ENCODE measurements around the gene ARHGEF40. TPM values are rescaled to one million over a fixed set of nuclear protein-coding genes. Genes with fewer than 3 reads are reported as not detected.

The ARHGEF40 gene
- total RNA-seq, 1 donor from 2014 or later, result 1.4 TPM

- H3K4me3 Mint-ChIP-seq, result no peak overlapping the region
- H3K27me3 Mint-ChIP-seq, result peaks cover 2% of the 10 kb centered on the region
- H3K4me1 Mint-ChIP-seq, result no peaks in the 10 kb centered on the region
- intact Hi-C loops (cut with micrococcal nuclease), result loop anchor here (10.0 kb wide), 1 partner anchor 444 kb away; no protein-coding TSS in a partner anchor
- POLR2A ChIA-PET, result no interaction called here
- ATAC-seq (ENCODE audit: low read depth), result no peak
- no peaks in the 10 kb centered on the region for H3K36me3 Mint-ChIP-seq (ENCODE audit: low read depth)
- H3K9me3 Mint-ChIP-seq, result no peaks in the 10 kb centered on the region
- no peak overlapping the region for H3K27ac Mint-ChIP-seq
- DNase-seq, result no peak
- CTCF ChIA-PET, result interaction anchor here (1.4 kb wide), 1 partner anchor 10 kb away, joined by 3 read pairs; no protein-coding TSS in a partner anchor
- TF ChIP-seq CTCF (IDR thresholded peaks at IDR 0.05), result no peak
These were observed 8.6 kb downstream of the ARHGEF40 start for GRCh38 chr14:21078726-21079125.

DNA sequence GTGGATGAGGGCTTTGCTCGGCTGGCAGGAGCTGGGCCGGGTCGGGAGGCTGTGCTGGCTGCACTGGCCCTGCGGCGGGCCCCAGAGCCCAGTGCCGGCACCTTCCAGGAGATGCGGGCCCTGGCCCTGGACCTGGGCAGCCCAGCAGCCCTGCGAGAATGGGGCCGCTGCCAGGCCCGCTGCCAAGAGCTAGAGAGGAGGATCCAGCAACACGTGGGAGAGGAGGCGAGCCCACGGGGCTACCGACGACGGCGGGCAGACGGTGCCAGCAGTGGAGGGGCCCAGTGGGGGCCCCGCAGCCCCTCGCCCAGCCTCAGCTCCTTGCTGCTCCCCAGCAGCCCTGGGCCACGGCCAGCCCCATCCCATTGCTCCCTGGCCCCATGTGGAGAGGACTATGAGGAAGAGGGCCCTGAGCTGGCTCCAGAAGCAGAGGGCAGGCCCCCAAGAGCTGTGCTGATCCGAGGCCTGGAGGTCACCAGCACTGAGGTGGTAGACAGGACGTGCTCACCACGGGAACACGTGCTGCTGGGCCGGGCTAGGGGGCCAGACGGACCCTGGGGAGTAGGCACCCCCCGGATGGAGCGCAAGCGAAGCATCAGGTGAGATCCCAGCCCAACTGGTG lies 11.5 kb downstream of the ARHGEF40 start:
- H3K4me3 Mint-ChIP-seq, result no peak overlapping the region
- intact Hi-C loops (cut with micrococcal nuclease), result no loop called here
- H3K36me3 Mint-ChIP-seq (ENCODE audit: low read depth), result no peaks in the 10 kb centered on the region
- TF ChIP-seq CTCF (IDR thresholded peaks at IDR 0.05), result no peak
- ChIA-PET POLR2A (no interaction called here), CTCF (interaction anchor here (0.9 kb wide), 1 partner anchor 14 kb away, joined by 3 read pairs; no protein-coding TSS in a partner anchor)
- H3K27me3 Mint-ChIP-seq, result peaks cover 2% of the 10 kb centered on the region
- DNase-seq (no peak), ATAC-seq (ENCODE audit: low read depth) (no peak)
- peaks cover 2% of the 10 kb centered on the region for H3K4me1 Mint-ChIP-seq
- H3K9me3 Mint-ChIP-seq, result no peaks in the 10 kb centered on the region
- H3K27ac Mint-ChIP-seq, result no peak overlapping the region

DNA sequence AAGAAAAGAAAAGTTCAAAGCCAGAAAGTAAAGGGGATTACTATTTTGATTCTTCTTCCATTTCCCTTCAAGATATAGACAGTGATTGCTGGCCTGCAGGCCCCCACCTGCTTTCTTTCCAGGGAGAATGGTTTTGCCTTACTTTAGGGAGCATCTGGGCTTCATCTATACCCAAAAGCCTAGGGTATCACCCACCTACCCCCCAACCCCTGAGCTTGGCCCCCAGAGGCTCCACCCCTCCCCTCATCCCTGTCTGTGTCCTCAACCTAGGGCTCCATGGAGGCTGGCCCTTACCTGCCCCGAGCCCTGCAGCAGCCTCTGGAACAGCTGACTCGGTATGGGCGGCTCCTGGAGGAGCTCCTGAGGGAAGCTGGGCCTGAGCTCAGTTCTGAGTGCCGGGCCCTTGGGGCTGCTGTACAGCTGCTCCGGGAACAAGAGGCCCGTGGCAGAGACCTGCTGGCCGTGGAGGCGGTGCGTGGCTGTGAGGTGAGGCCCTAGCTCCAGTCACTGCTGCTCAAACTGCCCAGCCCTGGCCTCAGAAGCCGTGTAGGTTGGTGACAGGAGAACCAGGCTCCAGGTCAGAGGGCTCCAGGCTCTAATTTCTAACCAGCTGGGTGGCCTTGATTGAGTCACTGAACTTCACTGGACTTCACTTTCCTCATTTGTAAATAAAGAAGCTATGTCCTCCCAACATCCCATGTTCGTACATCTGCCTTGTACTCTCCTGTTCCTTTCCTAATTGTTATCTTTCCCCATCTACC lies 13.6 kb downstream of the ARHGEF40 start:
- H3K4me1 Mint-ChIP-seq, result peaks cover 15% of the 10 kb centered on the region
- CTCF ChIA-PET, result interaction anchor here (1.4 to 1.8 kb wide), 2 partner anchors 9 to 15 kb away, joined by 4 to 7 read pairs; no protein-coding TSS in a partner anchor
- H3K4me3 Mint-ChIP-seq, result no peak overlapping the region
- H3K27ac Mint-ChIP-seq, result no peak overlapping the region
- H3K9me3 Mint-ChIP-seq, result no peaks in the 10 kb centered on the region
- POLR2A ChIA-PET, result interaction anchor here (0.5 kb wide), 1 partner anchor 1799 kb away, joined by 6 read pairs; no protein-coding TSS in a partner anchor
- TF ChIP-seq CTCF (IDR thresholded peaks at IDR 0.05), result no peak
- H3K36me3 Mint-ChIP-seq (ENCODE audit: low read depth), result no peaks in the 10 kb centered on the region
- peaks cover 2% of the 10 kb centered on the region for H3K27me3 Mint-ChIP-seq
- intact Hi-C loops (cut with micrococcal nuclease), result no loop called here
- no peak for DNase-seq
- no peak for ATAC-seq (ENCODE audit: low read depth)

GRCh38 chr14:21084396-21084795 lies 14.3 kb downstream of the ARHGEF40 start:
- intact Hi-C loops (cut with micrococcal nuclease), result no loop called here
- ATAC-seq (ENCODE audit: low read depth), result no peak
- no peak overlapping the region for H3K4me3 Mint-ChIP-seq

More at GRCh38 chr14:21084396-21084795, 14.3 kb downstream of the ARHGEF40 start:
- no peaks in the 10 kb centered on the region for H3K36me3 Mint-ChIP-seq (ENCODE audit: low read depth)
- no peak for DNase-seq
- CTCF ChIA-PET, result interaction anchor here (1.8 kb wide), 1 partner anchor 8 kb away, joined by 7 read pairs; no protein-coding TSS in a partner anchor
- POLR2A ChIA-PET, result interaction anchor here (0.5 kb wide), 1 partner anchor 1798 kb away, joined by 6 read pairs; no protein-coding TSS in a partner anchor
- H3K4me1 Mint-ChIP-seq, result peaks cover 17% of the 10 kb centered on the region
- no peak overlapping the region for H3K27ac Mint-ChIP-seq
- TF ChIP-seq CTCF (IDR thresholded peaks at IDR 0.05), result no peak
- H3K9me3 Mint-ChIP-seq, result no peaks in the 10 kb centered on the region
- H3K27me3 Mint-ChIP-seq, result peaks cover 2% of the 10 kb centered on the region
